Psoas muscle (tissue), 8 donors: ENCODE data around the gene SNRNP25. TPM values are rescaled to one million over a fixed set of nuclear protein-coding genes. Genes with fewer than 3 reads are reported as not detected.
"Not testable (repeated sequence)": the region's sequence is repeated elsewhere in the genome, so short reads cannot be mapped to it uniquely, and the experiment has no call there.

Source experiments
- ATAC-seq, 4 donors: fragments of 200-7000 bp; cut with Tn5 transposase; one replicate each; pipeline ENCODE4 v1.9.1; 2020; ENCODE audit warnings: moderate library complexity in 3 of 4, mild to moderate bottlenecking in 2 of 4
- DNase-seq, 2 donors: peaks; one replicate each; pipeline ENCODE4 v3.0.0-alpha.2; 2020
- H3K27ac ChIP-seq: fragments of 200-600 bp; one replicate; pipeline ENCODE4 v1.8.0; 2022
- H3K27me3 ChIP-seq, 3 donors: fragments of 200-600 bp in 1 of 3; one replicate each; pipeline versions ENCODE4 v1.6.1 to v1.8.0; 2013 to 2022; ENCODE audit warnings: low read length in 2 of 3, mild to moderate bottlenecking in 2 of 3, moderate library complexity in 1 of 3; ENCODE audit not compliant: insufficient read depth in 3 of 3
- H3K36me3 ChIP-seq, 2 donors: fragments of 200-600 bp in 1 of 2; one replicate each; pipeline versions ENCODE4 v1.6.1 to v1.8.0; 2013 to 2022; ENCODE audit warnings: low read depth in 1 of 2, mild to moderate bottlenecking in 1 of 2, moderate library complexity in 1 of 2; ENCODE audit not compliant: insufficient read depth in 1 of 2
- H3K4me1 ChIP-seq: fragments of 200-600 bp; one replicate; pipeline ENCODE4 v1.8.0; 2022
- H3K4me3 ChIP-seq: fragments of 200-600 bp; one replicate; pipeline ENCODE4 v1.8.0; 2022; ENCODE audit warnings: mild to moderate bottlenecking
- H3K9me3 ChIP-seq: fragments of 200-600 bp; one replicate; pipeline ENCODE4 v1.8.0; 2022
- WGBS, 3 donors: extraction: QIAGEN DNeasy Blood & Tissue Kit; methylation state at CpG; one replicate each; pipeline versions ENCODE4 v1.1.6 to v1.1.7; 2013; 5-methylcytosine and 5-hydroxymethylcytosine counted together
- intact Hi-C, 2 donors: fragments of 100-400 bp; cut with DNase I; formaldehyde crosslinking; loops; one replicate each; pipeline versions ENCODE4 v1.11.0 to v1.14.2; 2022
- long read RNA-seq, 2 donors: library from polyadenylated mRNA; unstranded; transcript quantifications; one replicate each; pipeline ENCODE4 v2.0.0, GENCODE V29; 2021
- polyA plus RNA-seq, 3 donors: library from polyadenylated mRNA; stranded (reverse); fragments of 200-250 nt; gene quantifications; one replicate each; pipeline ENCODE4 v1.2.3, GENCODE V29; 2013
- total RNA-seq, 4 donors: library from RNA; stranded (reverse); fragmentation: NEBNext Ultra II Directional in 2 of 4; extraction: Animal tissue kit (Norgen Biotek cat#: 25700) in 2 of 4; gene quantifications; one replicate each; pipeline versions ENCODE4 v1.2.1 to v1.2.4, GENCODE V29; 2021 to 2023
- TF ChIP-seq, protein P1 (sequence below): fragments of 200-600 bp; IDR thresholded peaks from one replicate; pipeline ENCODE4 v1.8.0; 2022; ENCODE audit warnings: antibody characterized with exemption
- donor health status: healthy with polysubstance abuse.
- donor health status: DM: no; HTN: no; CAD: no; lungs with moderate emphysema.
- donor health status: Bipolar disorder and iron deficiency.
- donor health status: healthy.
- donor health status: DM: yes; HTN: yes; CAD: no.
- donor health status: DM: no; HTN: no; CAD: no.
- donor health status: DM: no; HTN: no; CAD: no.
- donor health status: DM: yes; HTN: yes; CAD: no.

SNRNP25 gene
- total RNA-seq = 10 to 100 TPM; 40.0 to 62.0 (median 48.9) TPM
- 10 to 100 TPM; 65.3 to 82.2 (median 70.5) TPM for polyA plus RNA-seq
- long read RNA-seq, donor 1, transcript SNRNP25-201 (5 exons, 1,905 nt) = major isoform, 33 of 34 reads
- long read RNA-seq, donor 1, partial matches to known transcripts = 0 of 34 reads
- long read RNA-seq, donor 1, other reads (novel, unspliced or antisense) = 0 of 34 reads
- long read RNA-seq, donor 2, transcript SNRNP25-201 (5 exons, 1,905 nt) = major isoform, 53 of 54 reads
- long read RNA-seq, donor 2, partial matches to known transcripts = 0 of 54 reads
- long read RNA-seq, donor 2, other reads (novel, unspliced or antisense) = 0 of 54 reads

DNA sequence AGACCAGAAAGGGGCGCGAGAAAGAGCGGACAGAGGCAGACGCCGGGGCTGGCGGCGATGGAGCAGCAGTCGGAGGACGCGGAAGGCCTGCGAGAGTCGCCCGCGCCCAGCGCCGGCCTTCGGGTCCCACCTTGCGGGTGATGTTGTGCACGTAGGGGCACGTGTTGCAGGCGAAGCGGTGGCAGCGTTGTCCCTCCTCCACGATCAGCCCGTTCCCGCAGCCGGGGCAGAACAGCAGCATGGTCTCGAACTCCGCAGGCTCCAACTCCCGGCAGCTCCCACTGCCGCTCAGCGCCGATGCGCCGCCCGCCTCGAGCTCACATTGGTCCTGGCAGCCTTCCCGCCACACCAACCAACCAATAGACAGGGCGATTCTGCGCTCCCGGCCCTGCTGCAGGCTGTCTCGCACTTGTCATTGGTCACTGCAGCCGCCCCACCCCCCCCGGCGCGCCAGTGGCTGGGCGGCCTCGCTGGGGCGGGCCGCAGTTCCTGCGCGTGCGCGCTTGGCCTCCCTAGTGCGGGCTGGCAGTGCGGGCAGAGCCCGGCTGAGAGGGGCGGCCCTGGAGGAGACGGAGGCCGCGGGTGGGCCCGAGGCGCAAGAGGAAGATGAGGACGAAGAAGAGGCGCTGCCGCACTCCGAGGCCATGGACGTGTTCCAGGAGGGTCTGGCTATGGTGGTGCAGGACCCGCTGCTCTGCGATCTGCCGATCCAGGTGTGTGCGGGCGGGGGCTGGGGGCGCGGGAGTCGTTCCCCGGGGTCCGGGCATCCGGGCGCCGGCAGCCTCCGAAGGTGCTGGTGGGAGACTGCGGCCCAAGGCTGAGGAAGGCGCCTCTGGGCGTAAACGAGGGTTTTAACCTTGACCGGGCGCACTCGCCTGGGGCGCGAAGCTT lies at the start of gene SNRNP25, which contains the start of gene POLR3K:
Gene SNRNP25, plus strand, starts transcription at position 483 of the 891 bp plus-strand sequence. Its CDS starts 189 bp downstream, at position 672.
Gene POLR3K, minus strand, starts transcription at position 263 of the 891 bp plus-strand sequence. Its CDS starts 22 bp downstream, at position 241.
- Histone ChIP-seq H3K27ac (peak within 1 kb of the TSS; percentile 80), H3K9me3 (no peaks in the 10 kb centered on the region), H3K27me3 (no peaks in the 10 kb centered on the region), H3K4me3 (peak within 1 kb of the TSS; percentile 90), H3K36me3 (peaks cover 0 to 46% of the 10 kb centered on the region in 2 donors), H3K4me1 (peaks cover 11% of the 10 kb centered on the region)
- ATAC-seq (peak; percentile 95 to 98 (median 96)), DNase-seq (peak; percentile 100)
- WGBS, 3 donors = 1% methylated on average over 75 to 91 of the region's 91 CpGs
- intact Hi-C loops = no loop called here
- TF ChIP-seq, protein P1, sequence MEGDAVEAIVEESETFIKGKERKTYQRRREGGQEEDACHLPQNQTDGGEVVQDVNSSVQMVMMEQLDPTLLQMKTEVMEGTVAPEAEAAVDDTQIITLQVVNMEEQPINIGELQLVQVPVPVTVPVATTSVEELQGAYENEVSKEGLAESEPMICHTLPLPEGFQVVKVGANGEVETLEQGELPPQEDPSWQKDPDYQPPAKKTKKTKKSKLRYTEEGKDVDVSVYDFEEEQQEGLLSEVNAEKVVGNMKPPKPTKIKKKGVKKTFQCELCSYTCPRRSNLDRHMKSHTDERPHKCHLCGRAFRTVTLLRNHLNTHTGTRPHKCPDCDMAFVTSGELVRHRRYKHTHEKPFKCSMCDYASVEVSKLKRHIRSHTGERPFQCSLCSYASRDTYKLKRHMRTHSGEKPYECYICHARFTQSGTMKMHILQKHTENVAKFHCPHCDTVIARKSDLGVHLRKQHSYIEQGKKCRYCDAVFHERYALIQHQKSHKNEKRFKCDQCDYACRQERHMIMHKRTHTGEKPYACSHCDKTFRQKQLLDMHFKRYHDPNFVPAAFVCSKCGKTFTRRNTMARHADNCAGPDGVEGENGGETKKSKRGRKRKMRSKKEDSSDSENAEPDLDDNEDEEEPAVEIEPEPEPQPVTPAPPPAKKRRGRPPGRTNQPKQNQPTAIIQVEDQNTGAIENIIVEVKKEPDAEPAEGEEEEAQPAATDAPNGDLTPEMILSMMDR = no peak

DNA sequence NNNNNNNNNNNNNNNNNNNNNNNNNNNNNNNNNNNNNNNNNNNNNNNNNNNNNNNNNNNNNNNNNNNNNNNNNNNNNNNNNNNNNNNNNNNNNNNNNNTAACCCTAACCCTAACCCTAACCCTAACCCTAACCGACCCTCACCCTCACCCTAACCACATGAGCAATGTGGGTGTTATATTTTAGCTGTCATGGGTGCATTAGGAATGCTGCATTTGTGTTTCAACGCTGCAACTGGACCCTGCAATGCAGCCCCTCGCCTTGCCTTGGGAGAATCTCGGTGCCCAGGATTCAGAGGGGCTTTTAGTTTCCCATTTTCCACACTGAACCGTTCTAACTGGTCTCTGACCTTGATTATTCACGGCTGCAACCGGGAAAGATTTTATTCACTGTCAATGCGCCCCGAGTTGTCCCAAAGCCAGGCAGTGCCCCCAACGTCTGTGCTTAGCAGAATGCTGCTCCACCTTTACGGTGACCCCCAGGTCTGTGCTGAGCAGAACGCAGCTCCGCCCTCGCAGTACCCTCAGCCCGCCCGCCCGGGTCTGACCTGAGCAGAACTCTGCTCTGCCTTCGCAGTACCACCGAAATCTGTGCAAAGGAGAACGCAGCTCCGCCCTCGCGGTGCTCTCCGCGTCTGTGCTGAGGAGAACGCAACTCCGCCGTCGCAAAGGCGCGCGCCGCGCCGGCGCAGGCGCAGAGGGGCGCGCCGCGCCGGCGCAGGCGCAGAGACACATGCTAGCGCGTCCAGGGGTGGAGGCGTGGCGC lies 43.5 kb upstream of the SNRNP25 start:
- Histone ChIP-seq H3K27ac (no peak overlapping the region), H3K36me3 (no peaks in the 10 kb centered on the region), H3K4me1 (no peaks in the 10 kb centered on the region), H3K4me3 (no peak overlapping the region), H3K27me3 (no peaks in the 10 kb centered on the region), H3K9me3 (no peaks in the 10 kb centered on the region)
- 57 to 70% (median 62%) methylated on average over 33 to 48 of the region's 48 CpGs for WGBS, 3 donors
- intact Hi-C loops = no loop called here
- DNase-seq (peak in 1 of 2 donors; percentile 56), ATAC-seq (peak; percentile 84 to 95 (median 92))
- TF ChIP-seq, protein P1 = no peak

DNA sequence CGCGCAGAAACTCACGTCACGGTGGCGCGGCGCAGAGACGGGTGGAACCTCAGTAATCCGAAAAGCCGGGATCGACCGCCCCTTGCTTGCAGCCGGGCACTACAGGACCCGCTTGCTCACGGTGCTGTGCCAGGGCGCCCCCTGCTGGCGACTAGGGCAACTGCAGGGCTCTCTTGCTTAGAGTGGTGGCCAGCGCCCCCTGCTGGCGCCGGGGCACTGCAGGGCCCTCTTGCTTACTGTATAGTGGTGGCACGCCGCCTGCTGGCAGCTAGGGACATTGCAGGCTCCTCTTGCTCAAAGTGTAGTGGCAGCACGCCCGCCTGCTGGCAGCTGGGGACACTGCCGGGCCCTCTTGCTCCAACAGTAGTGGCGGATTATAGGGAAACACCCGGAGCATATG lies 42.9 kb upstream of the SNRNP25 start:
- H3K4me3 ChIP-seq, H3K27me3 ChIP-seq, H3K36me3 ChIP-seq, intact Hi-C loops, H3K9me3 ChIP-seq, ATAC-seq, H3K4me1 ChIP-seq, H3K27ac ChIP-seq: not testable (repeated sequence)
- TF ChIP-seq, protein P1 = peak; percentile 45
- DNase-seq = peak; percentile 93 to 97
- 8 to 16% (median 14%) methylated on average over 6 to 9 of the region's 27 CpGs for WGBS, 3 donors

DNA sequence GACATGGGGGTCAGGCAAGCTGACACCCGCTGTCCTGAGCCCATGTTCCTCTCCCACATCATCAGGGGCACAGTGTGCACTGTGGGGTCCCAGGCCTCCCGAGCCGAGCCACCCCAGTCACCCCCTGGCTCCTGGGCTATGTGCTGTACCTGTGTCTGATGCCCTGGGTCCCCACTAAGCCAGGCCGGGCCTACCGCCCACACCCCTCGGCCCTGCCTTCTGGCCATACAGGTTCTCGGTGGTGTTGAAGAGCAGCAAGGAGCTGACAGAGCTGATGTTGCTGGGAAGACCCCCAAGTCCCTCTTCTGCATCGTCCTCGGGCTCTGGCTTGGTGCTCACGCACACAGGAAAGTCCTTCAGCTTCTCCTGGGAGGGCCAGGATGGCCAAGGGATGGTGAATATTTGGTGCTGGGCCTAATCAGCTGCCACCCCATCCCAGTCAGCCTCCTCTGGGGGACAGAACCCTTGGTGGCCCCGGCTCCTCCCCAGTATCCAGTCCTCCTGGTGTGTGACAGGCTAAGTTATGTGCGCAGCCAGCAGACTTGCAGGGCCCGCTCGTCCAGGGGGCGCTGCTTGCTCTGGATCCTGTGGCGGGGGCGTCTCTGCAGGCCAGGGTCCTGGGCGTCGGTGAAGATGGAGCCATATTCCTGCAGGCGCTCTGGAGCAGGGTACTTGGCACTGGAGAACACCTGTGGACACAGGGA lies 36.4 kb upstream of the SNRNP25 start:
- H3K36me3 ChIP-seq, ATAC-seq, H3K4me1 ChIP-seq, H3K4me3 ChIP-seq, H3K27me3 ChIP-seq, H3K27ac ChIP-seq, intact Hi-C loops, H3K9me3 ChIP-seq: not testable (repeated sequence)
- 85 to 89% (median 88%) methylated on average over 8 to 19 of the region's 20 CpGs for WGBS, 3 donors
- DNase-seq = peak in 1 of 2 donors; percentile 46

DNA sequence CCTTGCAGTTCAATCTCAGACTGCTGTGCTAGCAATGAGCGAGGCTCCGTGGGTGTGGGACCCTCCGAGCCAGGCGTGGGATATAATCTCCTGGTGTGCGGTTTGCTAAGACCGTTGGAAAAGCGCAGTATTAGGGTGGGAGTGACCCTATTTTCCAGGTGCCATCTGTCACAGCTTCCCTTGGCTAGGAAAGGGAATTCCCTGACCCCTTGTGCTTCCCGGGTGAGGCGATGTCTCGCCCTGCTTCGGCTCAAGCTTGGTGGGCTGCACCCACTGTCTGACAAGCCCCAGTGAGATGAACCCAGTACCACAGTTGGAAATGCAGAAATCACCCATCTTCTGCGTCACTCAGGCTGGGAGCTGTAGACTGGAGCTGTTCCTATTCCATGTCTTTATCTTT lies 32.7 kb upstream of the SNRNP25 start:
- WGBS, 3 donors = 85 to 88% (median 85%) methylated on average over 12 of the region's 12 CpGs
- H3K4me1 ChIP-seq, intact Hi-C loops, ATAC-seq, DNase-seq, H3K9me3 ChIP-seq, H3K4me3 ChIP-seq, H3K27ac ChIP-seq, H3K36me3 ChIP-seq, H3K27me3 ChIP-seq: not testable (repeated sequence)

DNA sequence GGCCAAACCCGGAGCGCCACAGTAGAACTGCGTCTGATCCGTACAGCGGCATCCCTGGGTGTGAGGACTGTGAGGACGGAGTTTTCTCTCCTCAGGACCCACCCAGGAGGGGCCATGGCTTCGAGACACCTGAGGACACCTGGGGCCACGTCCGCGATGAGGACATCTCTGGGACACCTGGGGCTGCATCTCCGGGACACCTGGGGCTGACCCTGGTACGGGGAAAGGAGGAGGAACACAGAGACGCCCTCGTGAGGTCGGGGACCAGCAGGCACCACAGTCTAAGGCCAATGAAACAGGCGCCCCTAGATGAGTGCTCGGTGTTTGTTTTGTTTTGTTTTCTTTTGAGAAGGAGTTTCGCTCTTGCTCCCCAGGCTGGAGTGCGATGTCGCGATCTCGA lies 29.5 kb upstream of the SNRNP25 start:
- H3K9me3 ChIP-seq, ATAC-seq, H3K27ac ChIP-seq, H3K4me3 ChIP-seq, H3K27me3 ChIP-seq, DNase-seq, H3K4me1 ChIP-seq, intact Hi-C loops, H3K36me3 ChIP-seq: not testable (repeated sequence)
- 79 to 95% (median 86%) methylated on average over 10 to 16 of the region's 22 CpGs for WGBS, 3 donors

DNA sequence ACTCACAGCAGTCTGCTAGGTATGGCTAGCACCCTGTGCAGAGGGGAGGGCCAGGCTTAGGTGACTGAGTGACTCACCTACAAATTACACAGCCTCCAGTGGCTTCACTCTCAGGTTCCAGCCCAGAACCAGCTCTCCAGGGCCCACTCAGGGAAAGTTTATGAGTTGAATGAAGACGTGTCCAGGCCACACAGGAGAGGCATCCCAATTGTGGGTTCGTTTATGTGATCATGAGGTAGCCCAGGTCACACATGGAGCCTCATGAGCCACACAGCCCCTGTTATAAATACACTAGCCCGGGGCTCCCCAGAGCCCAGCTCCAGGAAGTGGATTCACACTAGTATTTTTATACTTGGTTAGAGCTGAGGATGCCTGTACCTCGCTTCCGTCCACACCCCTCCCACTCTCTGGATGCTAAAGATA lies 27.7 kb upstream of the SNRNP25 start:
- H3K27ac ChIP-seq, DNase-seq, H3K36me3 ChIP-seq, H3K4me3 ChIP-seq, H3K9me3 ChIP-seq, H3K4me1 ChIP-seq, intact Hi-C loops, H3K27me3 ChIP-seq, ATAC-seq: not testable (repeated sequence)
- 42 to 54% (median 52%) methylated on average over 2 of the region's 5 CpGs for WGBS, 3 donors
